GM19239 (cell line): Measurements from ENCODE around the gene ZFP37.
"Not testable (repeated sequence)": the region's sequence is repeated elsewhere in the genome, so short reads cannot be mapped to it uniquely, and the experiment has no call there.

Experiments used
- DNase-seq: peaks from one replicate; pipeline ENCODE4 v3.0.0; 2011; ENCODE audit warnings: low spot score; ENCODE audit not compliant: insufficient read length
- FAIRE-seq: peaks from 2 replicates; lab custom pipeline; 2011; peaks lifted over from hg19 to GRCh38; lab: Jason Lieb, UNC

The ZFP37 gene

GRCh38 chr9:113056191-113057106, at the start of gene ZFP37:
TSS of gene ZFP37 (minus strand) at chr9:113056724. CDS start at chr9:113056688, 36 bp downstream.
- FAIRE-seq (peak; percentile 94), DNase-seq (peak; percentile 76)

GRCh38 chr9:113105345-113105744, 48.8 kb upstream of the ZFP37 start:
- not testable (repeated sequence) for DNase-seq, FAIRE-seq

GRCh38 chr9:113095561-113095960, 39.0 kb upstream of the ZFP37 start:
- no peak for FAIRE-seq
- no peak for DNase-seq

- not testable (repeated sequence) for FAIRE-seq
Measured at GRCh38 chr9:113089924-113090323, 33.4 kb upstream of the ZFP37 start.

GRCh38 chr9:113089143-113089505, 32.6 kb upstream of the ZFP37 start:
- FAIRE-seq, DNase-seq: not testable (repeated sequence)

More at GRCh38 chr9:113089924-113090323, 33.4 kb upstream of the ZFP37 start:
- not testable (repeated sequence) for DNase-seq

- FAIRE-seq, DNase-seq: not testable (repeated sequence)
Measured at GRCh38 chr9:113088456-113089142, 32.1 kb upstream of the ZFP37 start.

GRCh38 chr9:113062932-113063310, 6.4 kb upstream of the ZFP37 start:
- DNase-seq, FAIRE-seq: not testable (repeated sequence)

GRCh38 chr9:113062256-113062931, 5.9 kb upstream of the ZFP37 start:
- not testable (repeated sequence) for FAIRE-seq, DNase-seq

GRCh38 chr9:113061072-113061850, 4.7 kb upstream of the ZFP37 start:
- FAIRE-seq, DNase-seq: not testable (repeated sequence)

GRCh38 chr9:113059581-113060284, 3.2 kb upstream of the ZFP37 start:
- DNase-seq = peak; percentile 36
- FAIRE-seq = not testable (repeated sequence)

- no peak for DNase-seq
- no peak for FAIRE-seq
Measured at GRCh38 chr9:113057193-113057592, 669 bp upstream of the ZFP37 start.

- DNase-seq (no peak), FAIRE-seq (peak; percentile 35)
Measured at GRCh38 chr9:113042884-113043657, 13.5 kb downstream of the ZFP37 start.

- DNase-seq (no peak), FAIRE-seq (no peak)
Measured at GRCh38 chr9:113026200-113026599, 30.3 kb downstream of the ZFP37 start.

GRCh38 chr9:113018247-113018646, 38.3 kb downstream of the ZFP37 start:
- DNase-seq = no peak
- FAIRE-seq = no peak

- DNase-seq (no peak), FAIRE-seq (no peak)
Measured at GRCh38 chr9:113012492-113012891, 44.0 kb downstream of the ZFP37 start.

- no peak for DNase-seq
- no peak for FAIRE-seq
Measured at GRCh38 chr9:113011911-113012381, 44.6 kb downstream of the ZFP37 start, which contains the start of gene ZNF883. TSS of gene ZNF883 (minus strand) at chr9:113012192.

- FAIRE-seq = no peak
Measured at GRCh38 chr9:113005777-113006176, 50.7 kb downstream of the ZFP37 start.

More at GRCh38 chr9:113005777-113006176, 50.7 kb downstream of the ZFP37 start:
- no peak for DNase-seq
